GM12892 (cell line): ENCODE data around the gene IFITM10.

Experiments used
- POLR2A ChIP-seq: IDR thresholded peaks from 2 replicates; pipeline ENCODE4 v1.6.1; 2011; ENCODE audit warnings: low read depth, low read length, control low read depth
- POLR2AphosphoS5 ChIP-seq: IDR thresholded peaks from 2 replicates; pipeline ENCODE4 v1.6.1; 2011; ENCODE audit warnings: low read depth, low read length, control low read depth
- TAF1 ChIP-seq: IDR thresholded peaks from 2 replicates; pipeline ENCODE4 v1.6.1; 2011; ENCODE audit warnings: low read depth, mild to moderate bottlenecking, control low read depth, low read length, borderline replicate concordance

DNA sequence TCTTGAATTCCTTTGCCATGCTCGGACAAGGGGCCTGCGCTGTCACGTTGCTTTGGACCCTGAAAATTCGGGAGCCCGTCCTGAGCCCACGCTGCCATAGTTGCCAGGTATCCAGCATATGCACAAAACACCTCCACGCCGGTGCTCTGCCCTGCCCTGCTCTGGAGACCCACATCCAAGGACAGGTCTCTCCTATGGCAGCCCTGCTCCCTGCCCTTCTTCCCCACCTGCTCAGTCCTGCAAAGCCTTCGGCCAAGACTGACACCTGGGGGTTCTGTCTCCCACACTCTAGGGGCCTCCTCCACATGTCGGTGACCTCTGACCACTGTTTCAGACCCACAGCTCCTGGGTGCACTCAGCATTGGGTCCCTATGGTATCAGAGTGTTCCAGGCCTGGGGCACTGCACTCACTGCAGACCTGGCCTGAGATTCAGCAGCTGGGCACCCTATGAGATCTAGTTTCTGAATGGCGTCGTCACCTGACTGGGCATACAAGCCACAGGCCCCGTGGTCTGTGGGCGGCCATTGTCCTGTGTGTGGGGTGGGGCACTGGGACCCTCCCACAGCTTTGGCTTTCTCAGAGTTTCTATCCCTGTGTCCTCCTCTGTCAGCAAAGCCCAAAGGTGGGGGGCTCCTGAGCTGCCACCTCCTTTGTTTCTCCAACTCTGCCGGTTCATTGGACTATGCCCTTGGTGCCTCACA, 55.4 kb downstream of the IFITM10 start:
- no peak for TF ChIP-seq POLR2A
- TF ChIP-seq POLR2AphosphoS5 = no peak
- no peak for TF ChIP-seq TAF1
